K562 (cell line): ENCODE measurements around the gene GTPBP6. TPM values are rescaled to one million over a fixed set of nuclear protein-coding genes. Genes with fewer than 3 reads are reported as not detected.
A peak's percentile ranks its signal among the peaks of the same experiment; 100 is the strongest.

ENCODE experiments used
- ATAC-seq: fragments of 200-7000 bp; cut with Tn5 transposase; 3 replicates; pipeline ENCODE4 v1.9.1; 2020; ENCODE audit warnings: moderate library complexity
- BruUV-seq: library from RNA; stranded (reverse); fragments of 400-500 nt; replicated peaks from 2 replicates; lab custom pipeline; 2021; lab: Mats Ljungman, UMichigan
- CTCF ChIA-PET: fragments of 300-600 bp; formaldehyde crosslinking; extraction: SDS; loops from one replicate; lab custom pipeline; 2021; ENCODE audit warnings: low intra/inter-chr PET ratio; lab: Yijun Ruan, JAX
- POLR2A ChIA-PET: fragments of 300-600, 350-650 bp; sonication (Branson Sonifier 250); formaldehyde crosslinking; extraction: SDS; loops from one replicate; lab custom pipeline; 2021; ENCODE audit warnings: antibody characterized with exemption, inconsistent platforms; lab: Yijun Ruan, JAX
- DNase-seq, 4 experiments: peaks; one replicate each; pipeline versions ENCODE4 v3.0.0 to v3.0.0-alpha.2; 2011 to 2018; ENCODE audit warnings: low spot score in 3 of 4, mixed read lengths in 3 of 4; ENCODE audit errors: extremely low read depth in 1 of 4
- FAIRE-seq: peaks from 2 replicates; lab custom pipeline; 2011; peaks lifted over from hg19 to GRCh38; lab: Jason Lieb, UNC
- H2AFZ ChIP-seq: 2 replicates; pipeline ENCODE4 v1.6.0; 2011; ENCODE audit warnings: low read depth, low read length, control low read depth, inconsistent platforms
- H3K27ac ChIP-seq: fragments of 200-600 bp; 3 replicates; pipeline ENCODE4 v1.8.0; 2011; ENCODE audit warnings: low read depth, mild to moderate bottlenecking, control low read depth, inconsistent platforms, low read length, moderate library complexity, mixed read lengths; ENCODE audit errors: extremely low read depth
- H3K27me3 ChIP-seq, 2 experiments: fragments of 300-600 bp in 1 of 2; 2 replicates in 1 of 2; 3 replicates in 1 of 2; pipeline versions ENCODE4 v1.6.0 to v1.8.0; 2011; ENCODE audit warnings: inconsistent platforms in 2 of 2, low read length in 2 of 2, mild to moderate bottlenecking in 1 of 2, mixed read lengths in 1 of 2, moderate library complexity in 1 of 2; ENCODE audit not compliant: control insufficient read depth in 2 of 2, insufficient read depth in 2 of 2
- H3K36me3 ChIP-seq: fragments of 300-600 bp; 3 replicates; pipeline ENCODE4 v1.8.0; 2011; ENCODE audit warnings: mild to moderate bottlenecking, low read length, inconsistent platforms; ENCODE audit not compliant: control insufficient read depth, insufficient read depth
- H3K4me1 ChIP-seq, 2 experiments: fragments of 200-600 bp in 1 of 2; replicated peaks in 1 of 2; 2 replicates in 1 of 2; 3 replicates in 1 of 2; pipeline versions ENCODE4 v1.5.1 to v1.8.0; 2011; ENCODE audit warnings: inconsistent platforms in 2 of 2, low read length in 2 of 2, mild to moderate bottlenecking in 1 of 2, mixed read lengths in 1 of 2, moderate library complexity in 1 of 2; ENCODE audit not compliant: control insufficient read depth in 2 of 2, insufficient read depth in 2 of 2
- H3K4me2 ChIP-seq: 2 replicates; pipeline ENCODE4 v1.6.1; 2011; ENCODE audit warnings: low read length, control low read depth, inconsistent platforms, mixed read lengths; ENCODE audit not compliant: insufficient read depth
- H3K4me3 ChIP-seq: fragments of 200-600 bp; sonication (generic), shearing (Covaris generic); 2 replicates; pipeline ENCODE4 v1.5.1; 2016; ENCODE audit warnings: control low read depth, inconsistent platforms
- H3K79me2 ChIP-seq: fragments of 200-600 bp; 3 replicates; pipeline ENCODE4 v1.8.0; 2011; ENCODE audit warnings: low read length, inconsistent platforms; ENCODE audit not compliant: control insufficient read depth, insufficient read depth
- H3K9ac ChIP-seq, 2 experiments: 2 replicates each; pipeline versions ENCODE4 v1.6.0 to v1.6.1; 2011; ENCODE audit warnings: low read depth in 2 of 2, low read length in 2 of 2, control low read depth in 1 of 2, inconsistent platforms in 1 of 2, mild to moderate bottlenecking in 1 of 2, mixed read lengths in 1 of 2; ENCODE audit not compliant: insufficient read depth in 1 of 2
- H3K9me1 ChIP-seq: one replicate; pipeline ENCODE4 v1.6.0; 2011; ENCODE audit warnings: inconsistent platforms, mild to moderate bottlenecking, low read length, moderate library complexity; ENCODE audit not compliant: control insufficient read depth, insufficient read depth
- H3K9me3 ChIP-seq: replicated peaks from 2 replicates; pipeline ENCODE4 v1.5.1; 2011; ENCODE audit warnings: low read depth, low read length, inconsistent platforms; ENCODE audit not compliant: control insufficient read depth, insufficient read depth
- H4K20me1 ChIP-seq: replicated peaks from 2 replicates; pipeline ENCODE4 v1.6.1; 2011; ENCODE audit warnings: low read length, inconsistent platforms, mixed read lengths; ENCODE audit not compliant: control insufficient read depth, insufficient read depth
- WGBS: fragments of 100-300 bp; shearing (Covaris generic); methylation state at CpG from one replicate; pipeline ENCODE4 v1.1.6; 2016; ENCODE audit warnings: low coverage, mixed read lengths; ENCODE audit not compliant: insufficient coverage; ENCODE audit errors: missing lambda C conversion rate; 5-methylcytosine and 5-hydroxymethylcytosine counted together
- in situ Hi-C: fragments of 300-500 bp; cut with MboI; formaldehyde crosslinking; loops from 4 replicates; pipeline ENCODE4 v1.15.0; 2018; ENCODE audit warnings: inconsistent platforms, mixed read lengths
- intact Hi-C: fragments of 100-400 bp; cut with micrococcal nuclease; formaldehyde crosslinking; loops from 2 replicates; pipeline ENCODE4 v1.14.2; 2022
- polyA plus RNA-seq, 8 experiments: library from polyadenylated mRNA; depleted of rRNA in 4 of 8; stranded (reverse) in 5 of 8; unstranded in 3 of 8; fragments of >200 nt; fragmentation: Nextera tagmentation in 2 of 8; fragmentation: Illumina TruSeq in 1 of 8; extraction: Ambion mirVana in 2 of 8; extraction: Trizol in 1 of 8; gene quantifications; 2 replicates each; pipeline versions ENCODE4 v1.2.1 to v1.2.3, GENCODE V29; 2011 to 2014; ENCODE audit warnings: inconsistent platforms in 1 of 8, missing spikeins in 1 of 8
- total RNA-seq, 7 experiments: library from RNA; depleted of rRNA in 6 of 7; stranded (reverse); fragments of >200 nt in 6 of 7; fragmentation: Illumina TruSeq in 2 of 7; extraction: Trizol in 2 of 7; gene quantifications; 2 replicates each; pipeline versions ENCODE4 v1.2.1 to v1.2.3, GENCODE V29; 2011 to 2021; ENCODE audit warnings: low replicate concordance in 1 of 7
- TF ChIP-seq, protein P1 (sequence below): fragments of 450-650 bp; formaldehyde crosslinking; IDR thresholded peaks from 2 replicates; pipeline ENCODE4 v1.4.0; 2020; ENCODE audit warnings: mild to moderate bottlenecking, moderate library complexity
- TF ChIP-seq, protein P2 (sequence below): fragments of 450-650 bp; formaldehyde crosslinking; IDR thresholded peaks from 2 replicates; pipeline ENCODE4 v1.4.0; 2022; ENCODE audit warnings: missing genetic modification characterization

The GTPBP6 gene
- total and polyA plus RNA-seq, 9 of the 15 experiments (the other 6 are each of a cell fraction or from before 2014, with no cell fraction given), result 0.24 to 35.2 (median 8.0) TPM

DNA sequence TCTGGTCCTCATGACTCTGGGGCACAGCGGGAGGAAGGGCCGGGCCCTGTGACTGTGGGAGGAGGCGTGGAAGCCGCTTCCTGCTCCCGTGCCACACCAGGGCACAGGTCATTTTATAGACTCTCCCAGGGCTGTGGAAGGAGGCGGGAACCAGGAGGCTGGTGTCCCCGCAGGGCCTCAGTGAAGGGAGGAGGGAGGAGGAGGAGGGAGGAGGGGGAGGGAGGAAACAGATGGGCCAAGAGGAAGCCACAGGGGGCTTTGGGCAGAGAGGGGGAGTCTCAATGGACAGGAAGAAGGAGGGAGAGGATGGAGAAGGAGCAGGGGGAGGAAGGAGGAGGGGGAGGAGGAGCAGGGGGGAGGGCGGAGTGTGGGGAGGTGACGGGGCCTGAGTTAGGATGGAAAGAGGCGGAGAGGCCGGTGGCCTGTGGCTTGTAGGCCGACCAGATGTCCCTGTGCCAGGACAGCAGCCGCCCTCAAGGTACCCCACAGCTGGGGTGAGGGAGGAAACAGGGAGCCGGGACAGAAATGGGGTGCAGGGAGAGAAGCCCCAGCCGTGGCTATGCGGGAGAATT, 43.6 kb downstream of the GTPBP6 start:
- Histone ChIP-seq H3K27me3 (no peaks in the 10 kb centered on the region), H3K4me1 (peaks cover 4 to 33% of the 10 kb centered on the region in 2 experiments; a peak in 4 of 5 replicates), H3K27ac (no peak overlapping the region), H4K20me1 (no peaks in the 10 kb centered on the region), H2AFZ (no peak overlapping the region), H3K4me2 (no peak overlapping the region), H3K4me3 (no peak overlapping the region), H3K79me2 (no peaks in the 10 kb centered on the region; the same call in 2 of the 3 replicates), H3K36me3 (no peaks in the 10 kb centered on the region), H3K9me1 (no peaks in the 10 kb centered on the region), H3K9ac (no peak overlapping the region), H3K9me3 (no peaks in the 10 kb centered on the region)
- in situ Hi-C loops, result no loop called here
- 84% methylated on average over 5 of the region's 16 CpGs for WGBS
- ATAC-seq (no peak), FAIRE-seq (no peak), DNase-seq (no peak)
- TF ChIP-seq, protein P1, sequence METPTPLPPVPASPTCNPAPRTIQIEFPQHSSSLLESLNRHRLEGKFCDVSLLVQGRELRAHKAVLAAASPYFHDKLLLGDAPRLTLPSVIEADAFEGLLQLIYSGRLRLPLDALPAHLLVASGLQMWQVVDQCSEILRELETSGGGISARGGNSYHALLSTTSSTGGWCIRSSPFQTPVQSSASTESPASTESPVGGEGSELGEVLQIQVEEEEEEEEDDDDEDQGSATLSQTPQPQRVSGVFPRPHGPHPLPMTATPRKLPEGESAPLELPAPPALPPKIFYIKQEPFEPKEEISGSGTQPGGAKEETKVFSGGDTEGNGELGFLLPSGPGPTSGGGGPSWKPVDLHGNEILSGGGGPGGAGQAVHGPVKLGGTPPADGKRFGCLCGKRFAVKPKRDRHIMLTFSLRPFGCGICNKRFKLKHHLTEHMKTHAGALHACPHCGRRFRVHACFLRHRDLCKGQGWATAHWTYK (CRISPR knock-in tag), result peak; percentile 65; the same call in 1 of the 2 replicates
- TF ChIP-seq, protein P2, sequence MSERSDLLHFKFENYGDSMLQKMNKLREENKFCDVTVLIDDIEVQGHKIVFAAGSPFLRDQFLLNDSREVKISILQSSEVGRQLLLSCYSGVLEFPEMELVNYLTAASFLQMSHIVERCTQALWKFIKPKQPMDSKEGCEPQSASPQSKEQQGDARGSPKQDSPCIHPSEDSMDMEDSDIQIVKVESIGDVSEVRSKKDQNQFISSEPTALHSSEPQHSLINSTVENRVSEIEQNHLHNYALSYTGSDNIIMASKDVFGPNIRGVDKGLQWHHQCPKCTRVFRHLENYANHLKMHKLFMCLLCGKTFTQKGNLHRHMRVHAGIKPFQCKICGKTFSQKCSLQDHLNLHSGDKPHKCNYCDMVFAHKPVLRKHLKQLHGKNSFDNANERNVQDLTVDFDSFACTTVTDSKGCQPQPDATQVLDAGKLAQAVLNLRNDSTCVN (CRISPR knock-in tag), result no peak
- CTCF ChIA-PET, result no interaction called here
- POLR2A ChIA-PET, result no interaction called here
- no TSS peak for BruUV-seq
- intact Hi-C loops, result no loop called here
